ENCODE data around the gene PRR29. TPM values are rescaled to one million over a fixed set of nuclear protein-coding genes. Genes with fewer than 3 reads are reported as not detected.

Gene PRR29
- total RNA-seq, 1 donor from 2014 or later = 0.08 TPM

DNA sequence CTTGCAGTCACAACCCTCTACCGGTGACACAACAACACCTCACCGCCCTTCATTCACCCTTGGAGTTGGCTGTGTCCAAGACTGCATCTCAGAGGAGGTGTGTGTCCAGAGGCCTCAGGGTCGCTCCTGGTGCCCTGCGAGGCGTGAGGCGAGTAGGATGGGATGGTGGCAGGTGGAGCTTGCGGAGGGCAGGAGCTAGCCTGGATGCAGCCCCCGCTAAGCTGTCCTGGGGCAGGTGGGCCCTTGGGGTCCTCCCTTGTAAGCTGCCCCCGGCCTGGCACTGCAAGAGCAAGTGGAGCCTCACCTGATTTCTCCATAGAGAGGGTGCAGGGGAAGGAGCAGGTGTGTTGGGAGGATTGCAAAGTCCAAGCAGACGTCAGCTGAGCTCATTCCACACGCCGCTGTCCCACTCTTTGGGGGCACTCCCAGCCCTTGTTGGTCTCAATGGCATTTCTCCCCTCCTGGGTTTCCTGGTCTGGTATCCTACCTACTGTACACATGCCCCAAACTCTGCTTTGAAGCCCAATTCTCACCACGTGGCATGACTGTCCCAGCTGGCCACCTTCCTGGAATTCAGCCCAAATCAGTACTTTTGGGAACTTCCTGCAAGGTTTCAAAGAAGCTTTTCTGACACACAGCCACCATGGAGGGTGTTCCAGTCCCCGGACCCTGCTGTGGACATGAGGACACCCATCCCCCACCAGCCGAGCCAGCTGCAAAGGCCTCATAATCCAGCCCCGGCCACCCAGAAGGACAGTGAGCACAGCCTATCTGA, 40.4 kb downstream of the PRR29 start:
- TF ChIP-seq, protein P1, sequence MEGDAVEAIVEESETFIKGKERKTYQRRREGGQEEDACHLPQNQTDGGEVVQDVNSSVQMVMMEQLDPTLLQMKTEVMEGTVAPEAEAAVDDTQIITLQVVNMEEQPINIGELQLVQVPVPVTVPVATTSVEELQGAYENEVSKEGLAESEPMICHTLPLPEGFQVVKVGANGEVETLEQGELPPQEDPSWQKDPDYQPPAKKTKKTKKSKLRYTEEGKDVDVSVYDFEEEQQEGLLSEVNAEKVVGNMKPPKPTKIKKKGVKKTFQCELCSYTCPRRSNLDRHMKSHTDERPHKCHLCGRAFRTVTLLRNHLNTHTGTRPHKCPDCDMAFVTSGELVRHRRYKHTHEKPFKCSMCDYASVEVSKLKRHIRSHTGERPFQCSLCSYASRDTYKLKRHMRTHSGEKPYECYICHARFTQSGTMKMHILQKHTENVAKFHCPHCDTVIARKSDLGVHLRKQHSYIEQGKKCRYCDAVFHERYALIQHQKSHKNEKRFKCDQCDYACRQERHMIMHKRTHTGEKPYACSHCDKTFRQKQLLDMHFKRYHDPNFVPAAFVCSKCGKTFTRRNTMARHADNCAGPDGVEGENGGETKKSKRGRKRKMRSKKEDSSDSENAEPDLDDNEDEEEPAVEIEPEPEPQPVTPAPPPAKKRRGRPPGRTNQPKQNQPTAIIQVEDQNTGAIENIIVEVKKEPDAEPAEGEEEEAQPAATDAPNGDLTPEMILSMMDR (IDR thresholded peaks at IDR 0.05; ENCODE audit: insufficient read depth, low read length, poor library complexity, severe bottlenecking) = no peak
- DNase-seq (ENCODE audit: low read depth) = no peak
- H3K4me3 ChIP-seq (ENCODE audit: low read depth, low read length) = no peak overlapping the region
- H3K36me3 ChIP-seq (ENCODE audit: control insufficient read depth, insufficient read depth, low read length) = peaks cover 2% of the 10 kb centered on the region
- no peaks in the 10 kb centered on the region for H3K27me3 ChIP-seq (ENCODE audit: control insufficient read depth, insufficient read depth, low read length)

DNA sequence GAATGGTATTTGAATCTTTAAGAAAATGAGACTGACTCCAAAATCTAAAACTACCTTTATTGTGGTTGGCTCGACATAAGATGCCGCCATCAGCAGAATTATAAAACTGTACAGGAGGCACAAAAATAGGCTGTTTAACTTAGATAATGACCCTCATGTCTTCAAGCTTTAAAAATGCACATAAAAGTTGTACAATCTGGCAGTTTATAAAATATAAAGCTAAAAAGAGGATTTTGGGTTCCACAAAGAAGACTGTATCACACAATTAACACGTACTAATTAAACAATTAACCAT, 40.9 kb downstream of the PRR29 start:
- Histone ChIP-seq H3K4me3 (ENCODE audit: low read depth, low read length) (no peak overlapping the region), H3K36me3 (ENCODE audit: control insufficient read depth, insufficient read depth, low read length) (peaks cover 2% of the 10 kb centered on the region), H3K27me3 (ENCODE audit: control insufficient read depth, insufficient read depth, low read length) (no peaks in the 10 kb centered on the region)
- DNase-seq (ENCODE audit: low read depth) = no peak
- TF ChIP-seq, protein P1 (IDR thresholded peaks at IDR 0.05; ENCODE audit: insufficient read depth, low read length, poor library complexity, severe bottlenecking) = no peak

DNA sequence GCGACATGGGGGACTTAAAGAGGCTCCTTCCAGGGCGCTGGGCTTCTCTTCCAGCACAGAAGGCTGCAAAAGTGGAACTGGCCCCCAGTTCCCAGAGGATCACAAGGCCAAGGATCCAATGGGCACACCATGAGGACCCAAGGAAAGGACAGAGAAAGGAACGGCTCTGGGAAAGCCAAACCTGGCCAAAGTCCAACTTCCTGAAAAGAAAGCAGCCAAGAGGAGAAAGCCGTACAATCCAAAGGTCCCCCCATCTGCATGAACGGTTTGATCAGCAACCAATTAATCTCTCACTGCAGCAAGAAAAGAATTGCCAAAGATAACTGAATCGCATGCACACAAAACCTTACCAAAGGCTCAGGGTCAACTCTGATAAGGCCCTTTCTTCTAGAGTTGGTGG, 42.1 kb downstream of the PRR29 start:
- TF ChIP-seq, protein P1 (IDR thresholded peaks at IDR 0.05; ENCODE audit: insufficient read depth, low read length, poor library complexity, severe bottlenecking) = no peak
- peaks cover 2% of the 10 kb centered on the region for H3K36me3 ChIP-seq (ENCODE audit: control insufficient read depth, insufficient read depth, low read length)
- DNase-seq (ENCODE audit: low read depth) = no peak
- H3K4me3 ChIP-seq (ENCODE audit: low read depth, low read length) = no peak overlapping the region
- no peaks in the 10 kb centered on the region for H3K27me3 ChIP-seq (ENCODE audit: control insufficient read depth, insufficient read depth, low read length)

DNA sequence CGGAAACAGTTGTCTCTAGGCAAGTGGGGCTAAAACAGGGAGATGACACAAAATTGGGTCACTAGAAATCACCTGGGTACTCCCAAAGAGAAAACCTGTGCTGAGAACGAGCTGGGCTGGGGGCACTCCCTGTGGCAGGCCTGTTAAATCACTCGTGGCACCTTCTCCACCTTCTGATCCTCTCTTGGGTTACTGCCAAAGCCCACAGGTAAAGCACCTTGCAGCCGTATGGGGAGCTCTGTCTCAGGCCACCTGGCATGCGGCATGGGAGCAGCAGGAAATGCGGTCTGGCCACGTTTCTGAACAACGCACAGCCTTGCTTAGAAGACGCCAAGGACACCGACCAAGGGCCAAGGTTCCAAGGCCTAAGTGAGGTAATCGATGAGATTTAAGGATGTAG, 43.8 kb downstream of the PRR29 start:
- peaks cover 2% of the 10 kb centered on the region for H3K36me3 ChIP-seq (ENCODE audit: control insufficient read depth, insufficient read depth, low read length)

DNA sequence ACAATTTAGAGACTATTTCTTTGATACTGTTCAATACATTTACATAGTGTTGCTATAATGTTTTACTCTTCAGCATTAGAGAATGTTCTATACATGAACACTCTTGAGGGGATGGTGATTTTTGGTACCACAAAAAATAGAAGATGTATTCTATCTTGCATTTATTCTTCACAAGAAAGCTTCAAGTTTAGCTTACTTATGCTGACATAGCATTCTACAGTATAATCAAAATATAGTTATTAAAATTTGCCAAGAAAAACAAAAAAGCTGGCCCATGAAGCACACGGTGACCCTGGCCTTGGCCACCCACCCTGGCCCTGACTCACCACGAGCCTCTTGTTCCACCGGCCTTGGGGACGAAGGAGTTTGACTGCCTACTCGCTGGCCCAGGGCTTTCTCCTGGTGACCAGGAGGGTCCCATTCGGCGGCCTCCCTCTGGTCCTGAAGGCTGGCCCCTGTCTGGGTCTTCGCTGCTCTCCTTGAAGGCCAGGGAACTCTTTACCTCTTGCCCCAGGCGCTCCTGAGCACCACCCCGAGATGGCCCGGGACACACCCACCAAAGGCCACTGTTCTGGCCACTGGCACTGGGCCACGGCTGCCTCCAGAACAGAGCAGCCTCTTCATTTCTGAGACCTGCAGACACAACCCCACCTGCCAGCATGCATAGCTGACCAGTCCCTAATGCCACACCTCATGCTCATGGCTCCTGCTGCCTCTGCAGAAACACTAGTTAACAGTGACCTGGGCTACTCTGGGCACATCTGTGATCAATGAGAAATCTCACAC, 44.7 kb downstream of the PRR29 start:
- Histone ChIP-seq H3K36me3 (ENCODE audit: control insufficient read depth, insufficient read depth, low read length) (peaks cover 2% of the 10 kb centered on the region), H3K4me3 (ENCODE audit: low read depth, low read length) (no peak overlapping the region), H3K27me3 (ENCODE audit: control insufficient read depth, insufficient read depth, low read length) (no peaks in the 10 kb centered on the region)
- no peak for DNase-seq (ENCODE audit: low read depth)
- TF ChIP-seq, protein P1 (IDR thresholded peaks at IDR 0.05; ENCODE audit: insufficient read depth, low read length, poor library complexity, severe bottlenecking) = no peak

More for the DNA sequence above, 43.8 kb downstream of the PRR29 start:
- no peak for DNase-seq (ENCODE audit: low read depth)
- TF ChIP-seq, protein P1 (IDR thresholded peaks at IDR 0.05; ENCODE audit: insufficient read depth, low read length, poor library complexity, severe bottlenecking) = no peak
- Histone ChIP-seq H3K4me3 (ENCODE audit: low read depth, low read length) (no peak overlapping the region), H3K27me3 (ENCODE audit: control insufficient read depth, insufficient read depth, low read length) (no peaks in the 10 kb centered on the region)

Measured in kidney epithelial cell (primary cell).